ENCODE measurements around the gene GALR2.
"Not testable (repeated sequence)": the region's sequence is repeated elsewhere in the genome, so short reads cannot be mapped to it uniquely, and the experiment has no call there.

The GALR2 gene

GRCh38 chr17:76072148-76072858 lies 2.3 kb upstream of the GALR2 start, which contains the start of gene SRP68:
TSS of gene SRP68 (minus strand) at chr17:76072517. CDS start at chr17:76072491, 26 bp downstream.
- H3K27ac ChIP-seq, result peak within 1 kb of the TSS; percentile 83
- no peak for TF ChIP-seq CTCF (conservative IDR thresholded peaks at IDR 0.05)

- TF ChIP-seq CTCF (conservative IDR thresholded peaks at IDR 0.05), result peak; percentile 37; the same call in 1 of the 2 replicates
Observed at GRCh38 chr17:76075364-76076145, 974 bp downstream of the GALR2 start.

DNA sequence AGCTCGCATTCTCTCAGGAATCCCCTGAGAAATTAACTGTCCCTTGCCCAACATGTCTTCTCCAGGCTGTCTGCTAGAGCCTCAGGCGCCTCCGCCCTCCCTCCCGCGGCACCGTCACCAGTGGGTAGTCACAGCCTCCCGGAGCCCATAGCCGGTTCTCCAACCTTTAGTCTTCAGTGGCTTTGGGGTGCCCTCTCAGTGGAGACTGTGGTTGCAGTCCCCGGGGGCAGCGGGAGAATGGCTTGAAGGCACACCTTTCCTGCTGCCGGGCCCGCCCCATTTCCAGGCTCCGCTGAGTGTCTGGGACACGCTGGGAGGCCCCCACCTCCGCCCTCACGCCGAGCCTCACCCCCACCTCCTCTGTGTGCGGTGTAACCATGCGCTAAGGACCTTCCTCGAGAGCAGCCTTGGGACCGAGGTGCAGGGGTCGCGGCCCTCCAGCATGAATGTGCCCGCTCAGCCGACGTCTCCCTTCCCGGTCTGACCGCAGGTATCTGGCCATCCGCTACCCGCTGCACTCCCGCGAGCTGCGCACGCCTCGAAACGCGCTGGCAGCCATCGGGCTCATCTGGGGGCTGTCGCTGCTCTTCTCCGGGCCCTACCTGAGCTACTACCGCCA lies 1.7 kb downstream of the GALR2 start:
- no peak for TF ChIP-seq CTCF (conservative IDR thresholded peaks at IDR 0.05)
- no peak overlapping the region for H3K27ac ChIP-seq

More at GRCh38 chr17:76075364-76076145, 974 bp downstream of the GALR2 start:
- H3K27ac ChIP-seq, result no peak overlapping the region

DNA sequence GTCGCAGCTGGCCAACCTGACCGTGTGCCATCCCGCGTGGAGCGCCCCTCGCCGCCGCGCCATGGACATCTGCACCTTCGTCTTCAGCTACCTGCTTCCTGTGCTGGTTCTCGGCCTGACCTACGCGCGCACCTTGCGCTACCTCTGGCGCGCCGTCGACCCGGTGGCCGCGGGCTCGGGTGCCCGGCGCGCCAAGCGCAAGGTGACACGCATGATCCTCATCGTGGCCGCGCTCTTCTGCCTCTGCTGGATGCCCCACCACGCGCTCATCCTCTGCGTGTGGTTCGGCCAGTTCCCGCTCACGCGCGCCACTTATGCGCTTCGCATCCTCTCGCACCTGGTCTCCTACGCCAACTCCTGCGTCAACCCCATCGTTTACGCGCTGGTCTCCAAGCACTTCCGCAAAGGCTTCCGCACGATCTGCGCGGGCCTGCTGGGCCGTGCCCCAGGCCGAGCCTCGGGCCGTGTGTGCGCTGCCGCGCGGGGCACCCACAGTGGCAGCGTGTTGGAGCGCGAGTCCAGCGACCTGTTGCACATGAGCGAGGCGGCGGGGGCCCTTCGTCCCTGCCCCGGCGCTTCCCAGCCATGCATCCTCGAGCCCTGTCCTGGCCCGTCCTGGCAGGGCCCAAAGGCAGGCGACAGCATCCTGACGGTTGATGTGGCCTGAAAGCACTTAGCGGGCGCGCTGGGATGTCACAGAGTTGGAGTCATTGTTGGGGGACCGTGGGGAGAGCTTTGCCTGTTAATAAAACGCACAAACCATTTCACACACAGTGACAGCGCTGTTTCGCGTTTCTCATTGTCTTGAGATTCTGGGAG lies 2.4 kb downstream of the GALR2 start:
- TF ChIP-seq CTCF (conservative IDR thresholded peaks at IDR 0.05), result no peak
- H3K27ac ChIP-seq, result no peak overlapping the region

DNA sequence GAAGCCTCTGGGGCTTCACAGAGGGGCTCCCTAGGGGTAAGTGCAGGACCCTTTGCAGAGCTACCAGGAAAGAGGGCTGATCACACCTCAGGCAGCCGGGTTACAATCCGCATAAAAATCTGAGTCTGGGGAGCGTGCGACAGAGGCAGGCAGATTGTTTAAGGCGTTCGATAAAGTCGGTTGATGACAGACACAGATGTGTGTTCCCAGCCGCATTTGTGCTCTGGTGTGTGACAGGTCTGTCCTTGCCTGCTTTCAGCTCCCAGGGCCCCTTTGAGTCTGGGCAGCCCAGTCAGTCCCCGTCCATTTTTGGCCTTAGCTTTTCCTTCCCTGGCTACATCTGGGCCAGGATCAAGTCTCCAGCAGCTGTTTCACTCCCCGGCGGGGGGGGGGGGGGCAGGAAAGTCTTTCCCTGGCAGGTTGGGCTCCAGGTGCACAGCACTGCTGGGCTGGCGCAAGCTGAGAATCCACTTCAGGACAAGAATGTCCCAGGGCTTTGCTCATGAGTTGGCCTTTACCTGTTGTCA lies 3.1 kb downstream of the GALR2 start:
- no peak overlapping the region for H3K27ac ChIP-seq
- no peak for TF ChIP-seq CTCF (conservative IDR thresholded peaks at IDR 0.05)

DNA sequence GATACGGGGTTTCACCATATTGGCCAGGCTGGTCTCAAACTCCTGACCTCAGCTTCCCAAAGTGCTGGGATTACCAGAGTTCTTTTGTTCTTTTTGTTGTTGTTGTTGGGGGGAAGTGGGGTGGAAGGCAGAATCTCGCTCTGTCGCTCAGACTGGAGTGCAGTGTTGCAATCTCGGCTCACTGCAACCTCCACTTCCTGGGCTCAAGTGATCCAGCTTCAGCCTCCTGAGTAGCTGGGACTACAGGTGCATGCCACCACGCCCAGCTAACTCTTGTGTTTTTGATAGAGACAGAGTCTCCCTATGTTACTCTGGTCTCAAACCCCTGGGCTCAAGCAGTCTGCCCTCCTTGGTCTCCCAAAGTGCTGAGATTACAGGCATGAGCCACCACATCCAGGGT lies 3.8 kb downstream of the GALR2 start:
- H3K27ac ChIP-seq, result not testable (repeated sequence)

DNA sequence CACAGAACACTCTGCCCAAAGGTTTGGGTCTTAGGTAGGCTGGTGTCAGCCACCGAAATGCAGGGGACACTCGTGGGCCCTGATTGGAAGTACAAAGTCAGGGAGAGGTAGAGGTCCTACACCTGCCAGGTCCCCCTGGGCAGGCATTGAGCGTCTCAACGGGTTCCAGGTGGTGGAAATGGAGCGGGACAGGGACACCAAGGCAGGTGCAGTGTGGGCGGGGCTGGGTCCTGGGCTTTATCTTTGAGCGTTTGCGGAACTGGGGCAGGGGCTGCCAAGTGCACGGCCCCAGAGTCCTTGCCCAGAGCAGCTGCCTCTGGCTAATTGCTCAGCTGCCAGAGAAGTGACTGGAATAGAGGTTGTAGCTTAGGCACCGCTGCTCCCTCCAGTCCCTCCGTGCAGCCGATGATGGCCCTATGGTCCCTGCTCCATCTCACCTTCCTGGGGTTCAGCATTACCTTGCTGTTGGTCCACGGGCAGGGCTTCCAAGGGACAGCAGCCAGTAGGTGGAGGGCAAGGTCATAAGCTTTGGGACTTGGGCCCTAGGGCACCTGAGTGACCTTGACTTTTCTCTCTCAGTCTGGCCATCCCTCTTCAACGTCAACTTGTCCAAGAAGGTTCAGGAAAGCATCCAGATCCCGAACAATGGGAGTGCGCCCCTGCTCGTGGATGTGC lies 4.4 kb downstream of the GALR2 start, which contains the start of gene ZACN:
TSS of gene ZACN (plus strand) at position 323 of the 675 bp plus-strand sequence. CDS start at position 406, 83 bp downstream.
- H3K27ac ChIP-seq, result no peak within 1 kb of the TSS
- TF ChIP-seq CTCF (conservative IDR thresholded peaks at IDR 0.05), result no peak

All from VCaP (cell line).